ENCODE results near the gene MT1F. TPM values are rescaled to one million over a fixed set of nuclear protein-coding genes. Genes with fewer than 3 reads are reported as not detected.

MT1F gene
- total RNA-seq: 10 to 100 TPM in 2 of 6 donors, 1 to 10 TPM in 4; 4.7 to 21.0 (median 8.6) TPM

DNA sequence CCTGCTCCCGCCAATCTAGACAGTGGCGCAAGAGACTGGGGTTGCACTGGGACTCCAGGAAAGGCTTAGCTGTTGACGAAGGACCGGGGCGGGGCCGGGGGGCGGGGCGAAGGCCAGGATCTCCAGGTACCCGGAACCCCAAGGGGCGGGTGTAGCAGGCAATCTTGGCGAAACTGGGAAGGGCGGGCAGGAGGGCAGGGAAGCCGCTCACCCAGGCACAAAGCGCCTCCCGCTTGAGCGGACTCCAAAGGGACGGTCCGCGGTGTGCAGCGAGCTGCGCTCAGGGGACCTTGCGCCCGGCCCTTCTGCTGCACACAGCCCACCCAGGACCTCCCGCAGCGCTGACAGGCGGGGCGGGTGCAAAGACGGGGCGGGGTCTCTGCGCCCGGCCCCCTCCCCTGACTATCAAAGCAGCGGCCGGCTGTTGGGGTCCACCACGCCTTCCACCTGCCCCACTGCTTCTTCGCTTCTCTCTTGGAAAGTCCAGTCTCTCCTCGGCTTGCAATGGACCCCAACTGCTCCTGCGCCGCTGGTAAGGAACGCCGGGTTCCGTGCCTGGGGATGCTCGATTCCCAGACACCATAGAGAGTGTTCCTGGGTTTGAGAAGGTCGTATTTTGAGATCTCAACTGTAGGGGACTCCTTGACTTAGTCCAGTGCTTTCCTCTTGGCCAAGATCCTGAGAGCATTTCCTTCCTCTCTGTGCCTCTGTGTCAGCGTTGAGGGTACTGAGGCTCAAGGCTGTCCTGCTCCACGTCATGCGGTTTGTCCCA is at the start of gene MT1F:
Gene MT1F (plus strand): TSS at position 405 of the 772 bp plus-strand sequence. CDS start 100 bp downstream, at position 505.
- WGBS, 2 donors: 2 to 4% methylated on average over 13 to 30 of the region's 46 CpGs
- Histone ChIP-seq H3K9me3 (no peaks in the 10 kb centered on the region), H3K36me3 (no peaks in the 10 kb centered on the region), H3K4me1 (peaks cover 6 to 21% (median 15%) of the 10 kb centered on the region in 4 donors), H3K27me3 (peaks cover 0 to 2% (median under 1%) of the 10 kb centered on the region in 4 donors), H3K4me3 (peak within 1 kb of the TSS; percentile 19 to 75 (median 66)), H3K27ac (peak within 1 kb of the TSS; percentile 24 to 81 (median 50))
- peak; percentile 96 to 98 for DNase-seq
- peak; percentile 88 to 92 for ATAC-seq (ENCODE audit: low FRiP score in 2 of 2)
- TF ChIP-seq POLR2AphosphoS5 (IDR thresholded peaks at IDR 0.05) (peak in 1 of 2 donors; percentile 15), POLR2A (IDR thresholded peaks at IDR 0.05) (peak in 1 of 4 donors; percentile 46), EP300 (IDR thresholded peaks at IDR 0.05) (peak in 1 of 4 donors; percentile 1)
- TF ChIP-seq, protein P1, sequence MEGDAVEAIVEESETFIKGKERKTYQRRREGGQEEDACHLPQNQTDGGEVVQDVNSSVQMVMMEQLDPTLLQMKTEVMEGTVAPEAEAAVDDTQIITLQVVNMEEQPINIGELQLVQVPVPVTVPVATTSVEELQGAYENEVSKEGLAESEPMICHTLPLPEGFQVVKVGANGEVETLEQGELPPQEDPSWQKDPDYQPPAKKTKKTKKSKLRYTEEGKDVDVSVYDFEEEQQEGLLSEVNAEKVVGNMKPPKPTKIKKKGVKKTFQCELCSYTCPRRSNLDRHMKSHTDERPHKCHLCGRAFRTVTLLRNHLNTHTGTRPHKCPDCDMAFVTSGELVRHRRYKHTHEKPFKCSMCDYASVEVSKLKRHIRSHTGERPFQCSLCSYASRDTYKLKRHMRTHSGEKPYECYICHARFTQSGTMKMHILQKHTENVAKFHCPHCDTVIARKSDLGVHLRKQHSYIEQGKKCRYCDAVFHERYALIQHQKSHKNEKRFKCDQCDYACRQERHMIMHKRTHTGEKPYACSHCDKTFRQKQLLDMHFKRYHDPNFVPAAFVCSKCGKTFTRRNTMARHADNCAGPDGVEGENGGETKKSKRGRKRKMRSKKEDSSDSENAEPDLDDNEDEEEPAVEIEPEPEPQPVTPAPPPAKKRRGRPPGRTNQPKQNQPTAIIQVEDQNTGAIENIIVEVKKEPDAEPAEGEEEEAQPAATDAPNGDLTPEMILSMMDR (IDR thresholded peaks at IDR 0.05): no peak

DNA sequence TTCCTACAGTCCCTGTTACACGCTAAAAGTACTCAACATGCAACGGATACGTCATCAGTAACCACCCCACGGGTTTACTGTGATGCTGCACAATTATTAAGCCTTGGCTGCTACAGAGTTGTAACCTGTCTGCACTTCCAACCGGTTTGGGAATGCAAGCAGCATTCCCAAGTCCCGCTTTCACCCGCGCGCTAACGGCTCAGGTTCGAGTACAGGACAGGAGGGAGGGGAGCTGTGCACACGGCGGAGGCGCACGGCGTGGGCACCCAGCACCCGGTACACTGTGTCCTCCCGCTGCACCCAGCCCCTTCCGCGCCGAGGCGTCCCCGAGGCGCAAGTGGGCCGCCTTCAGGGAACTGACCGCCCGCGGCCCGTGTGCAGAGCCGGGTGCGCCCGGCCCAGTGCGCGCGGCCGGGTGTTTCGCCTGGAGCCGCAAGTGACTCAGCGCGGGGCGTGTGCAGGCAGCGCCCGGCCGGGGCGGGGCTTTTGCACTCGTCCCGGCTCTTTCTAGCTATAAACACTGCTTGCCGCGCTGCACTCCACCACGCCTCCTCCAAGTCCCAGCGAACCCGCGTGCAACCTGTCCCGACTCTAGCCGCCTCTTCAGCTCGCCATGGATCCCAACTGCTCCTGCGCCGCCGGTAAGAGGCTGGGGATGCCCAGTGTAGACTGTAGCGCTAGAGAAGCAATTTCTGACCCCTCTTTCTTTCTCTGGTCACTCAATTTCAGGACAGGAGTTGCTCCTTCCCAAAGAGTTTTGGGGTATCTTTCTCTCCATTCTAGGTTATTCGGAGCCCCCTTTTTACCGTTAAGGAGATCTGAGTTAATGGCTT is 49.5 kb upstream of the MT1F start, which contains the start of gene MT2A:
Gene MT2A (plus strand): TSS at position 542 of the 833 bp plus-strand sequence. CDS start 72 bp downstream, at position 614.
- Histone ChIP-seq H3K27me3 (no peaks in the 10 kb centered on the region), H3K9me3 (no peaks in the 10 kb centered on the region), H3K36me3 (no peaks in the 10 kb centered on the region), H3K4me3 (peak within 1 kb of the TSS; percentile 55 to 80 (median 69)), H3K4me1 (peaks cover 38 to 62% (median 49%) of the 10 kb centered on the region in 4 donors), H3K27ac (peak within 1 kb of the TSS; percentile 91 to 98 (median 94))
- 6 to 15% methylated on average over 12 to 36 of the region's 62 CpGs for WGBS, 2 donors
- ATAC-seq (ENCODE audit: low FRiP score in 2 of 2) (peak; percentile 92), DNase-seq (peak; percentile 98)
- peak; percentile 82 to 93 (median 91) for TF ChIP-seq POLR2A (IDR thresholded peaks at IDR 0.05)
- peak; percentile 89 to 99 (median 98) for TF ChIP-seq EP300 (IDR thresholded peaks at IDR 0.05)
- TF ChIP-seq POLR2AphosphoS5 (IDR thresholded peaks at IDR 0.05): peak; percentile 96 to 97
- TF ChIP-seq, protein P1 (IDR thresholded peaks at IDR 0.05): peak in 1 of 6 experiments; percentile 4

DNA sequence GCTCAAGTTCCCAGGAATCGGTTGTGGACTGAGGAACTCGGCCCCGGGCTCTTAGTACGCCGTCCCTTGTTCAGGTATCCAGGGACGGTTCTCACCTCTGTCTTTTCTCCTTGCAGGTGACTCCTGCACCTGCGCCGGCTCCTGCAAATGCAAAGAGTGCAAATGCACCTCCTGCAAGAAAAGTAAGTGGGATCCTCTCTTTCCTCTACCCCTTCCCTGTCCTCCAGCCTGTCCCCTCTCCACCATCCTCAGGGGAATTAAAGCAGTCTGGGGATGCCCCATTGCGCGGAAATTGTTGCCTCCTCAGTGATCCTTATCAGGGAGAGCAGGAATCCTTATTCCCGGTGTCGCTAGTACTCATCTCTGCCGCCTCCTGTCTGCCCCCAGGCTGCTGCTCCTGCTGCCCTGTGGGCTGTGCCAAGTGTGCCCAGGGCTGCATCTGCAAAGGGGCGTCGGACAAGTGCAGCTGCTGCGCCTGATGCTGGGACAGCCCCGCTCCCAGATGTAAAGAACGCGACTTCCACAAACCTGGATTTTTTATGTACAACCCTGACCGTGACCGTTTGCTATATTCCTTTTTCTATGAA is 48.8 kb upstream of the MT1F start:
- Histone ChIP-seq H3K9me3 (no peaks in the 10 kb centered on the region), H3K27ac (peak overlapping the region; percentile 91 to 98 (median 94)), H3K36me3 (no peaks in the 10 kb centered on the region), H3K4me1 (peaks cover 38 to 62% (median 48%) of the 10 kb centered on the region in 4 donors), H3K27me3 (no peaks in the 10 kb centered on the region), H3K4me3 (peak overlapping the region; percentile 55 to 80 (median 69))
- ATAC-seq (ENCODE audit: low FRiP score in 2 of 2) (no peak), DNase-seq (peak in 1 of 2 donors; percentile 61)
- 0 to 1% methylated on average over 17 to 21 of the region's 21 CpGs for WGBS, 2 donors
- TF ChIP-seq POLR2AphosphoS5 (IDR thresholded peaks at IDR 0.05) (peak in 1 of 2 donors; percentile 8), POLR2A (IDR thresholded peaks at IDR 0.05) (no peak), EP300 (IDR thresholded peaks at IDR 0.05) (peak in 1 of 4 donors; percentile 27)
- TF ChIP-seq, protein P1 (IDR thresholded peaks at IDR 0.05): no peak

DNA sequence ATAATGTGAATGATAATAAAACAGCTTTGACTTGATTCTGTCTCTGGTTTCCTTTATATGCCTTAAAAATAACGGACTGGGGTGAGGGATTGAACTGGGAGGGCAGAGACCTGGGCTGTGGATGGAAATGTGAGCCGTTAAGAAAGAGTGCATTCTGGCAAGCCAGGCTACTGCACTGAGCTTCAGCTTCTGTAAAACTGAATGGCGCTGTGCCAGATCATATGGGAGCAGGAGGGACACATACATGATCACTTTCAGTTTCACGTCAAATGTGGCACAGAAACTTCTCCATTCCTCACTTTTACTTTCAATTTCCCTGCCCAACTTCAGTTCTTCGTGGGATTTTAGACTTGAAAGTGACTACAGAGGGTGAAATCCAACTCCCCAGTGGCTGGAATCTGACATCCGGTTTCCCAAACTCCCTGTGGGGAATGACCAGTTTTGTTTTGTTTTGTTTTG is 48.3 kb upstream of the MT1F start:
- 0 to 1% methylated on average over 6 of the region's 6 CpGs for WGBS, 2 donors
- ATAC-seq (ENCODE audit: low FRiP score in 2 of 2) (peak; percentile 16 to 43), DNase-seq (peak in 1 of 2 donors; percentile 82)
- Histone ChIP-seq H3K4me1 (peaks cover 38 to 62% (median 47%) of the 10 kb centered on the region in 4 donors), H3K4me3 (peak overlapping the region; percentile 55 to 80 (median 69)), H3K36me3 (no peaks in the 10 kb centered on the region), H3K9me3 (no peaks in the 10 kb centered on the region), H3K27ac (peak overlapping the region; percentile 91 to 98 (median 94)), H3K27me3 (no peaks in the 10 kb centered on the region)
- TF ChIP-seq POLR2A (IDR thresholded peaks at IDR 0.05) (peak in 1 of 4 donors; percentile 14), EP300 (IDR thresholded peaks at IDR 0.05) (peak in 2 of 4 donors; percentile 20 to 65), POLR2AphosphoS5 (IDR thresholded peaks at IDR 0.05) (peak; percentile 69 to 93)
- TF ChIP-seq, protein P1 (IDR thresholded peaks at IDR 0.05): no peak
